HepG2 (cell line): ENCODE measurements around the gene DDX31. TPM values are rescaled to one million over a fixed set of nuclear protein-coding genes. Genes with fewer than 3 reads are reported as not detected.

ENCODE experiments used
- ATAC-seq: fragments of 200-7000 bp; cut with Tn5 transposase; 3 replicates; pipeline ENCODE4 v1.9.1; 2020; ENCODE audit warnings: mild to moderate bottlenecking, moderate library complexity
- BruUV-seq: library from RNA; stranded (reverse); fragments of 400-500 nt; replicated peaks from 2 replicates; lab custom pipeline; 2021; lab: Mats Ljungman, UMichigan
- CTCF ChIA-PET: fragments of 300-600 bp; formaldehyde crosslinking; extraction: SDS; loops from one replicate; lab custom pipeline; 2021; ENCODE audit warnings: low total read pairs, inconsistent platforms, low intra/inter-chr PET ratio; lab: Yijun Ruan, JAX
- POLR2A ChIA-PET: fragments of 350-600 bp; sonication (Branson Sonifier 250); formaldehyde crosslinking; loops from one replicate; lab custom pipeline; 2020; ENCODE audit warnings: antibody characterized with exemption, inconsistent platforms; lab: Yijun Ruan, JAX
- DNase-seq: peaks from one replicate; pipeline ENCODE4 v3.0.0-alpha.2; 2015; ENCODE audit warnings: low spot score
- FAIRE-seq: peaks from 3 replicates; lab custom pipeline; 2011; peaks lifted over from hg19 to GRCh38; lab: Jason Lieb, UNC
- H2AFZ ChIP-seq: one replicate; pipeline ENCODE4 v1.6.1; 2011; ENCODE audit warnings: low read length, inconsistent platforms
- H3K27ac ChIP-seq: fragments of 300-600 bp; 3 replicates; pipeline ENCODE4 v1.8.0; 2011; ENCODE audit warnings: mixed run types, mild to moderate bottlenecking, mixed read lengths, low read length, inconsistent platforms; ENCODE audit not compliant: insufficient read depth; ENCODE audit errors: extremely low read length
- H3K27me3 ChIP-seq, 2 experiments: fragments of 200-600 bp in 1 of 2; 2 replicates in 1 of 2; 3 replicates in 1 of 2; pipeline versions ENCODE4 v1.6.0 to v1.8.0; 2011; ENCODE audit warnings: low read length in 2 of 2, mild to moderate bottlenecking in 2 of 2, moderate library complexity in 2 of 2, inconsistent platforms in 1 of 2; ENCODE audit not compliant: insufficient read depth in 2 of 2, control insufficient read depth in 1 of 2
- H3K36me3 ChIP-seq, 2 experiments: fragments of 200-600 bp in 1 of 2; replicated peaks in 1 of 2; 2 replicates in 1 of 2; 3 replicates in 1 of 2; pipeline versions ENCODE4 v1.5.1 to v1.8.0; 2011; ENCODE audit warnings: low read length in 2 of 2, inconsistent platforms in 1 of 2; ENCODE audit not compliant: insufficient read depth in 2 of 2, control insufficient read depth in 1 of 2
- H3K4me1 ChIP-seq: 2 replicates; pipeline ENCODE4 v1.5.1; 2012; ENCODE audit warnings: low read length, inconsistent platforms; ENCODE audit not compliant: insufficient read depth
- H3K4me2 ChIP-seq: 2 replicates; pipeline ENCODE4 v1.6.0; 2011; ENCODE audit warnings: low read depth, low read length, inconsistent platforms
- H3K4me3 ChIP-seq, 3 experiments: fragments of 200-600 bp in 1 of 3; sonication (generic), shearing (Covaris generic) in 1 of 3; replicated peaks in 1 of 3; 2 replicates each; pipeline ENCODE4 v1.5.1; 2011 to 2016; ENCODE audit warnings: low read length in 3 of 3, inconsistent platforms in 2 of 3, low read depth in 2 of 3, mild to moderate bottlenecking in 2 of 3, control low read depth in 1 of 3, mixed read lengths in 1 of 3; ENCODE audit not compliant: insufficient read depth in 1 of 3
- H3K79me2 ChIP-seq: one replicate; pipeline ENCODE4 v1.6.1; 2011; ENCODE audit warnings: low read length, inconsistent platforms; ENCODE audit not compliant: insufficient read depth
- H3K9ac ChIP-seq: 2 replicates; pipeline ENCODE4 v1.6.0; 2011; ENCODE audit warnings: mild to moderate bottlenecking, low read depth, low read length, inconsistent platforms; ENCODE audit not compliant: insufficient read depth
- H3K9me3 ChIP-seq: 2 replicates; pipeline ENCODE4 v1.5.1; 2012; ENCODE audit warnings: mild to moderate bottlenecking, low read length
- H4K20me1 ChIP-seq: 2 replicates; pipeline ENCODE4 v1.6.0; 2011; ENCODE audit warnings: inconsistent platforms, mild to moderate bottlenecking, low read length, moderate library complexity; ENCODE audit not compliant: insufficient read depth
- HDAC1 ChIP-seq: sonication (generic); formaldehyde crosslinking; IDR thresholded peaks from 2 replicates; pipeline ENCODE4 v1.5.1; 2020; ENCODE audit warnings: mild to moderate bottlenecking, missing genetic modification reagents
- MAFG ChIP-seq: sonication (generic); formaldehyde crosslinking; IDR thresholded peaks from 2 replicates; pipeline ENCODE4 v1.5.1; 2020; ENCODE audit warnings: mild to moderate bottlenecking, missing genetic modification reagents
- MATR3 ChIP-seq: sonication (generic); formaldehyde crosslinking; IDR thresholded peaks from 2 replicates; pipeline ENCODE4 v1.4.0; 2020; ENCODE audit warnings: missing genetic modification reagents
- MAX ChIP-seq: IDR thresholded peaks from 2 replicates; pipeline ENCODE4 v1.6.1; 2012; ENCODE audit warnings: inconsistent platforms
- MYPOP ChIP-seq: sonication (generic); formaldehyde crosslinking; IDR thresholded peaks from 2 replicates; pipeline ENCODE4 v1.8.1; 2023; ENCODE audit warnings: mild to moderate bottlenecking, moderate library complexity, missing genetic modification reagents
- NPAS2 ChIP-seq: sonication (generic); formaldehyde crosslinking; IDR thresholded peaks from 2 replicates; pipeline ENCODE4 v1.8.0; 2022; ENCODE audit warnings: mild to moderate bottlenecking, missing genetic modification reagents, borderline replicate concordance
- SNAPC4 ChIP-seq: sonication (generic); formaldehyde crosslinking; IDR thresholded peaks from 2 replicates; pipeline ENCODE4 v1.4.0; 2020; ENCODE audit warnings: mild to moderate bottlenecking, missing genetic modification reagents
- YY1 ChIP-seq: IDR thresholded peaks from 2 replicates; pipeline ENCODE4 v1.6.1; 2011; ENCODE audit warnings: low read length, low read depth, moderate library complexity, mild to moderate bottlenecking; ENCODE audit not compliant: insufficient read depth, insufficient replicate concordance
- ZBTB46 ChIP-seq: sonication (generic); formaldehyde crosslinking; IDR thresholded peaks from 2 replicates; pipeline ENCODE4 v1.4.0; 2020; ENCODE audit warnings: mild to moderate bottlenecking, missing genetic modification reagents, borderline replicate concordance
- ZKSCAN5 ChIP-seq: sonication (generic); formaldehyde crosslinking; IDR thresholded peaks from 2 replicates; pipeline ENCODE4 v1.5.1; 2020; ENCODE audit warnings: mild to moderate bottlenecking, missing genetic modification reagents
- ZNF18 ChIP-seq: sonication (generic); formaldehyde crosslinking; IDR thresholded peaks from 2 replicates; pipeline ENCODE4 v1.8.0; 2022; ENCODE audit warnings: mild to moderate bottlenecking, missing genetic modification reagents; ENCODE audit not compliant: insufficient replicate concordance
- ZNF33B ChIP-seq: sonication (generic); formaldehyde crosslinking; IDR thresholded peaks from 2 replicates; pipeline ENCODE4 v1.5.1; 2020; ENCODE audit warnings: mild to moderate bottlenecking, missing genetic modification reagents
- ZNF446 ChIP-seq: sonication (generic); formaldehyde crosslinking; IDR thresholded peaks from 2 replicates; pipeline ENCODE4 v1.5.0; 2020; ENCODE audit warnings: mild to moderate bottlenecking, missing genetic modification reagents
- ZNF543 ChIP-seq: sonication (generic); formaldehyde crosslinking; IDR thresholded peaks from 2 replicates; pipeline ENCODE4 v1.4.0; 2020; ENCODE audit warnings: mild to moderate bottlenecking, missing genetic modification reagents
- ZNF564 ChIP-seq: sonication (generic); formaldehyde crosslinking; IDR thresholded peaks from 2 replicates; pipeline ENCODE4 v1.8.1; 2023; ENCODE audit warnings: mild to moderate bottlenecking, missing genetic modification reagents
- WGBS: methylation state at CpG from one replicate; pipeline ENCODE4 v1.1.6; 2017; ENCODE audit warnings: low lambda C conversion rate; 5-methylcytosine and 5-hydroxymethylcytosine counted together
- in situ Hi-C: cut with HindIII; loops from 2 replicates; pipeline ENCODE4 v1.10.0; 2017; ENCODE audit warnings: low pct_unique_long_range_greater_than_20kb; ENCODE audit not compliant: extremely low pct_ligation_motif_present
- intact Hi-C: fragments of 100-400 bp; cut with micrococcal nuclease; formaldehyde crosslinking; loops from one replicate; pipeline ENCODE4 v1.10.0; 2022; ENCODE audit not compliant: unreplicated experiment
- polyA plus RNA-seq, 8 experiments: library from polyadenylated mRNA; depleted of rRNA in 3 of 8; stranded (reverse) in 7 of 8; unstranded in 1 of 8; fragments of >200 nt; fragmentation: Illumina TruSeq in 4 of 8; extraction: Trizol in 4 of 8; gene quantifications; 2 replicates each; pipeline versions ENCODE4 v1.2.1 to v1.2.3, GENCODE V29; 2011 to 2016; ENCODE audit warnings: low read depth in 4 of 8, missing spikeins in 1 of 8, mixed read lengths in 1 of 8; ENCODE audit not compliant: insufficient read depth in 1 of 8
- total RNA-seq, 5 experiments: library from RNA; depleted of rRNA; stranded (reverse); fragments of >200 nt; fragmentation: Illumina TruSeq; extraction: Trizol; gene quantifications; 2 replicates each; pipeline ENCODE4 v1.2.3, GENCODE V29; 2016; ENCODE audit warnings: low read depth in 1 of 5

DDX31 gene
- total and polyA plus RNA-seq, 2 of the 13 experiments (the other 11 are each of a cell fraction or from before 2014, with no cell fraction given) = 11.4 to 16.3 TPM

- no peaks in the 10 kb centered on the region for H3K4me1 ChIP-seq
- in situ Hi-C loops = no loop called here
- ATAC-seq (no peak), FAIRE-seq (no peak), DNase-seq (no peak)
- no peaks in the 10 kb centered on the region for H3K9me3 ChIP-seq
- no peak overlapping the region for H3K4me2 ChIP-seq
- TF ChIP-seq ZNF18 = no peak
- no peak for TF ChIP-seq YY1
- no peak for TF ChIP-seq NPAS2 (CRISPR knock-in tag)
- TF ChIP-seq SNAPC4 (CRISPR knock-in tag) = no peak
- TF ChIP-seq ZNF564 (CRISPR knock-in tag) = no peak
- no peak for TF ChIP-seq HDAC1 (CRISPR knock-in tag)
- no peak for TF ChIP-seq ZNF33B (CRISPR knock-in tag)
- no peak for TF ChIP-seq MAX
- no peak for TF ChIP-seq MATR3
- TF ChIP-seq ZBTB46 (CRISPR knock-in tag) = no peak
- no peak for TF ChIP-seq ZKSCAN5 (CRISPR knock-in tag)
- TF ChIP-seq MYPOP (CRISPR knock-in tag) = no peak
- TF ChIP-seq ZNF446 (CRISPR knock-in tag) = no peak
- no peak for TF ChIP-seq ZNF543 (CRISPR knock-in tag)
- TF ChIP-seq MAFG (CRISPR knock-in tag) = no peak
- no peak overlapping the region for H3K9ac ChIP-seq
- H2AFZ ChIP-seq = no peak overlapping the region
- H3K27me3 ChIP-seq = peaks cover 0 to 6% of the 10 kb centered on the region in 2 experiments; a peak in 2 of 5 replicates
- H3K27ac ChIP-seq = no peak overlapping the region
- WGBS = 96% methylated on average over 4 of the region's 6 CpGs
- H4K20me1 ChIP-seq = no peaks in the 10 kb centered on the region
- intact Hi-C loops = no loop called here
- ChIA-PET CTCF (no interaction called here), POLR2A (no interaction called here)
- BruUV-seq = no TSS peak
- H3K4me3 ChIP-seq = no peak overlapping the region
- peaks cover 5 to 27% of the 10 kb centered on the region in 2 experiments; a peak in 3 of 5 replicates for H3K36me3 ChIP-seq
- no peaks in the 10 kb centered on the region for H3K79me2 ChIP-seq
Observed at GRCh38 chr9:132595319-132595718, 74.5 kb downstream of the DDX31 start.
